HepG2 (cell line): ENCODE data around the gene TLX3.

Experiments used
- EZH2 ChIP-seq: conservative IDR thresholded peaks from 2 replicates; pipeline ENCODE4 v1.6.1; 2012; ENCODE audit warnings: mild to moderate bottlenecking, low read depth, low read length, moderate library complexity
- KDM1A ChIP-seq: IDR thresholded peaks from 2 replicates; pipeline ENCODE4 v1.6.1; 2016; ENCODE audit warnings: missing compliant biosample characterization
- KMT2A ChIP-seq: sonication (generic); formaldehyde crosslinking; IDR thresholded peaks from 2 replicates; pipeline ENCODE4 v1.4.0; 2020; ENCODE audit warnings: missing genetic modification reagents
- SAFB2 ChIP-seq: sonication (generic); formaldehyde crosslinking; IDR thresholded peaks from 2 replicates; pipeline ENCODE4 v1.5.1; 2020; ENCODE audit warnings: missing genetic modification reagents, low read depth, mild to moderate bottlenecking, borderline replicate concordance
- SP1 ChIP-seq, 2 experiments: fragments of 450-650 bp in 1 of 2; sonication (generic) in 1 of 2; formaldehyde crosslinking in 1 of 2; IDR thresholded peaks; 2 replicates each; pipeline versions ENCODE4 v1.4.0 to v1.6.1; 2016 to 2020; ENCODE audit warnings: missing genetic modification reagents in 1 of 2
- TARDBP ChIP-seq: sonication (generic); formaldehyde crosslinking; IDR thresholded peaks from 2 replicates; pipeline ENCODE4 v1.8.0; 2022; ENCODE audit warnings: mild to moderate bottlenecking, missing genetic modification reagents
- TRIM24 ChIP-seq: sonication (generic); formaldehyde crosslinking; IDR thresholded peaks from 2 replicates; pipeline ENCODE4 v1.8.0; 2022; ENCODE audit warnings: mild to moderate bottlenecking, missing genetic modification reagents
- YEATS2 ChIP-seq: sonication (generic); formaldehyde crosslinking; IDR thresholded peaks from 2 replicates; pipeline ENCODE4 v1.4.0; 2020; ENCODE audit warnings: missing genetic modification reagents, borderline replicate concordance
- TF ChIP-seq, protein P1 (sequence below): sonication (generic); formaldehyde crosslinking; IDR thresholded peaks from 2 replicates; pipeline ENCODE4 v1.4.0; 2020; ENCODE audit warnings: missing genetic modification reagents
- TF ChIP-seq, protein P2 (sequence below): sonication (generic); formaldehyde crosslinking; IDR thresholded peaks from 2 replicates; pipeline ENCODE4 v1.5.0; 2020; ENCODE audit warnings: mild to moderate bottlenecking, missing genetic modification reagents, moderate library complexity

DNA sequence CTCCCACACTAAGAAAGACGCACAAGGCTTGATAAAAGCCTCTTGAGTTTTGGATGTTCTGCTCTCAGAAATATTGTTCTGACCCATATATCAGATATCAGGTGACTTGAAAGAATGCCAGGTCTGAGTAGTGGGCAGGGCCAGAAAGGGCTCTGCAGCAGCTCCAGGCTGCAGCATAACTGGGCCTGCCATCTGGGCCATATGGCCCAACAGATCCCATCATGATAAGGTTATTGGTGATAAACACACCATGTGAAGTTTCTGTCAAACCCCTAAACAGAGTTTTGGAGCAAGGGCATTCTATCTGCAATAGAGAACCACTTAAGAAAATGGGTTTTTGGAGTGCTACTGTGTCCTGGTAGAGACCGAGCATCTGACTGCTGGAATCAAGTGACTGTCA lies 48.8 kb downstream of the TLX3 start:
- TF ChIP-seq EZH2 = no peak
- no peak for TF ChIP-seq YEATS2 (CRISPR knock-in tag)
- TF ChIP-seq, protein P1, sequence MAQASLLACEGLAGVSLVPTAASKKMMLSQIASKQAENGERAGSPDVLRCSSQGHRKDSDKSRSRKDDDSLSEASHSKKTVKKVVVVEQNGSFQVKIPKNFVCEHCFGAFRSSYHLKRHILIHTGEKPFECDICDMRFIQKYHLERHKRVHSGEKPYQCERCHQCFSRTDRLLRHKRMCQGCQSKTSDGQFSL (CRISPR knock-in tag) = no peak
- TF ChIP-seq TRIM24 = no peak
- no peak for TF ChIP-seq TARDBP
- TF ChIP-seq, protein P2, sequence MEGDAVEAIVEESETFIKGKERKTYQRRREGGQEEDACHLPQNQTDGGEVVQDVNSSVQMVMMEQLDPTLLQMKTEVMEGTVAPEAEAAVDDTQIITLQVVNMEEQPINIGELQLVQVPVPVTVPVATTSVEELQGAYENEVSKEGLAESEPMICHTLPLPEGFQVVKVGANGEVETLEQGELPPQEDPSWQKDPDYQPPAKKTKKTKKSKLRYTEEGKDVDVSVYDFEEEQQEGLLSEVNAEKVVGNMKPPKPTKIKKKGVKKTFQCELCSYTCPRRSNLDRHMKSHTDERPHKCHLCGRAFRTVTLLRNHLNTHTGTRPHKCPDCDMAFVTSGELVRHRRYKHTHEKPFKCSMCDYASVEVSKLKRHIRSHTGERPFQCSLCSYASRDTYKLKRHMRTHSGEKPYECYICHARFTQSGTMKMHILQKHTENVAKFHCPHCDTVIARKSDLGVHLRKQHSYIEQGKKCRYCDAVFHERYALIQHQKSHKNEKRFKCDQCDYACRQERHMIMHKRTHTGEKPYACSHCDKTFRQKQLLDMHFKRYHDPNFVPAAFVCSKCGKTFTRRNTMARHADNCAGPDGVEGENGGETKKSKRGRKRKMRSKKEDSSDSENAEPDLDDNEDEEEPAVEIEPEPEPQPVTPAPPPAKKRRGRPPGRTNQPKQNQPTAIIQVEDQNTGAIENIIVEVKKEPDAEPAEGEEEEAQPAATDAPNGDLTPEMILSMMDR (CRISPR knock-in tag) = no peak
- no peak for TF ChIP-seq KMT2A (CRISPR knock-in tag)
- no peak for TF ChIP-seq SP1 (IDR thresholded peaks at IDR 0.05)
- no peak for TF ChIP-seq SP1 (CRISPR knock-in tag; IDR thresholded peaks at IDR 0.05)
- no peak for TF ChIP-seq SAFB2 (CRISPR knock-in tag)
- no peak for TF ChIP-seq KDM1A
